Heart left ventricle (tissue), 13 donors: ENCODE measurements around the gene PLK5.

Source experiments
- CTCF ChIP-seq, 12 donors: fragments of 200-600 bp; sonication (generic) in 4 of 12; IDR thresholded peaks; one replicate each; pipeline versions ENCODE4 v1.5.0 to v1.8.0; 2018 to 2022; ENCODE audit warnings: antibody characterized with exemption in 12 of 12, mild to moderate bottlenecking in 5 of 12
- POLR2A ChIP-seq, 2 donors: fragments of 450-650 bp; IDR thresholded peaks; one replicate each; pipeline ENCODE4 v1.6.1; 2017; ENCODE audit warnings: antibody characterized with exemption in 2 of 2, mild to moderate bottlenecking in 2 of 2, moderate library complexity in 2 of 2
- donor health status: ischemic (EF 13 %, LVEDD 7.1; RV severe dilation, severe dysfunction).
- donor health status: DM: no; HTN: yes; CAD: no.
- donor health status: DM: no; HTN: no; CAD: no.
- donor health status: ischemic (EF 25% LVEDD 6.9; RV normal size, moderate dysfunction).
- donor health status: ischemic (EF 25% LVEDD 5.7; RV mildly dilated, moderate dysfunction).
- donor health status: ischemic (EF 35%, LVEDD 5.7; RV mildly dilated, moderate dysfunction).
- donor health status: nonischemic (EF 11% LVEDD 7.7; RV severe dilation, severe dysfunction).
- donor health status: DM: yes; HTN: yes; CAD: no.
- donor health status: PGD.
- donor health status: ischemic (EF 29% LVEDD 5.4; RV normal size, mild dysfunction).
- donor health status: nonischemic (EF 23%, LVEDD 6.1; RV moderate dilation, normal function).

GRCh38 chr19:1577929-1578618 is 54.2 kb downstream of the PLK5 start:
- TF ChIP-seq POLR2A (IDR thresholded peaks at IDR 0.05) (no peak), CTCF (IDR thresholded peaks at IDR 0.05) (no peak)
